Measurements from ENCODE around the gene FZR1. TPM values are rescaled to one million over a fixed set of nuclear protein-coding genes. Genes with fewer than 3 reads are reported as not detected.

The FZR1 gene
- total RNA-seq, 1 donor from 2014 or later: 45.3 TPM

- Mint-ChIP-seq H3K4me1 (ENCODE audit: low read depth) (peaks cover 6% of the 10 kb centered on the region), H3K9me3 (no peaks in the 10 kb centered on the region), H3K36me3 (ENCODE audit: low read depth) (no peaks in the 10 kb centered on the region), H3K27ac (no peak overlapping the region), H3K27me3 (ENCODE audit: insufficient read depth) (no peaks in the 10 kb centered on the region), H3K4me3 (peak overlapping the region; percentile 59)
- no peak for DNase-seq (ENCODE audit: low spot score)
- intact Hi-C loops (cut with micrococcal nuclease): loop anchor here (1.0 to 2.0 kb wide), 2 partner anchors 16 to 193 kb away; no protein-coding TSS in a partner anchor
Measured at GRCh38 chr19:3478409-3479176, 27.5 kb upstream of the FZR1 start.

GRCh38 chr19:3479177-3479833, 26.8 kb upstream of the FZR1 start:
- peak; percentile 16 for DNase-seq (ENCODE audit: low spot score)
- H3K36me3 Mint-ChIP-seq (ENCODE audit: low read depth): no peaks in the 10 kb centered on the region
- no peak overlapping the region for H3K4me3 Mint-ChIP-seq
- H3K27me3 Mint-ChIP-seq (ENCODE audit: insufficient read depth): no peaks in the 10 kb centered on the region
- H3K27ac Mint-ChIP-seq: no peak overlapping the region
- H3K4me1 Mint-ChIP-seq (ENCODE audit: low read depth): peaks cover 6% of the 10 kb centered on the region
- intact Hi-C loops (cut with micrococcal nuclease): loop anchor here (1.0 to 2.0 kb wide), 2 partner anchors 15 to 194 kb away; no protein-coding TSS in a partner anchor
- H3K9me3 Mint-ChIP-seq: no peaks in the 10 kb centered on the region

GRCh38 chr19:3479834-3480215, 26.3 kb upstream of the FZR1 start:
- intact Hi-C loops (cut with micrococcal nuclease): loop anchor here (1.0 to 2.0 kb wide), 2 partner anchors 15 to 195 kb away; no protein-coding TSS in a partner anchor
- Mint-ChIP-seq H3K9me3 (no peaks in the 10 kb centered on the region), H3K27ac (no peak overlapping the region), H3K4me3 (no peak overlapping the region), H3K36me3 (ENCODE audit: low read depth) (no peaks in the 10 kb centered on the region), H3K27me3 (ENCODE audit: insufficient read depth) (no peaks in the 10 kb centered on the region), H3K4me1 (ENCODE audit: low read depth) (peaks cover 6% of the 10 kb centered on the region)
- DNase-seq (ENCODE audit: low spot score): peak; percentile 10

- Mint-ChIP-seq H3K27me3 (ENCODE audit: insufficient read depth) (no peaks in the 10 kb centered on the region), H3K9me3 (no peaks in the 10 kb centered on the region), H3K4me1 (ENCODE audit: low read depth) (peaks cover 6% of the 10 kb centered on the region), H3K4me3 (no peak within 1 kb of the TSS), H3K27ac (no peak within 1 kb of the TSS), H3K36me3 (ENCODE audit: low read depth) (no peaks in the 10 kb centered on the region)
- intact Hi-C loops (cut with micrococcal nuclease): no loop called here
- no peak for DNase-seq (ENCODE audit: low spot score)
Measured at GRCh38 chr19:3480383-3481091, 25.6 kb upstream of the FZR1 start, which contains the start of gene SMIM24. TSS of gene SMIM24 (minus strand) at chr19:3480525. CDS start at chr19:3480463, 62 bp downstream.

GRCh38 chr19:3481241-3482090, 24.6 kb upstream of the FZR1 start:
- H3K27ac Mint-ChIP-seq: no peak overlapping the region
- H3K9me3 Mint-ChIP-seq: no peaks in the 10 kb centered on the region
- H3K27me3 Mint-ChIP-seq (ENCODE audit: insufficient read depth): no peaks in the 10 kb centered on the region
- intact Hi-C loops (cut with micrococcal nuclease): no loop called here
- no peak for DNase-seq (ENCODE audit: low spot score)
- H3K4me1 Mint-ChIP-seq (ENCODE audit: low read depth): peaks cover 6% of the 10 kb centered on the region
- no peaks in the 10 kb centered on the region for H3K36me3 Mint-ChIP-seq (ENCODE audit: low read depth)
- H3K4me3 Mint-ChIP-seq: no peak overlapping the region

GRCh38 chr19:3482507-3483225, 23.4 kb upstream of the FZR1 start:
- H3K36me3 Mint-ChIP-seq (ENCODE audit: low read depth): no peaks in the 10 kb centered on the region
- no peak overlapping the region for H3K4me3 Mint-ChIP-seq
- H3K4me1 Mint-ChIP-seq (ENCODE audit: low read depth): peaks cover 6% of the 10 kb centered on the region
- H3K27me3 Mint-ChIP-seq (ENCODE audit: insufficient read depth): no peaks in the 10 kb centered on the region
- DNase-seq (ENCODE audit: low spot score): no peak
- no peaks in the 10 kb centered on the region for H3K9me3 Mint-ChIP-seq
- intact Hi-C loops (cut with micrococcal nuclease): no loop called here
- no peak overlapping the region for H3K27ac Mint-ChIP-seq

- H3K27ac Mint-ChIP-seq: no peak within 1 kb of the TSS
- H3K9me3 Mint-ChIP-seq: no peaks in the 10 kb centered on the region
- DNase-seq (ENCODE audit: low spot score): no peak
- H3K4me3 Mint-ChIP-seq: no peak within 1 kb of the TSS
- H3K27me3 Mint-ChIP-seq (ENCODE audit: insufficient read depth): no peaks in the 10 kb centered on the region
- intact Hi-C loops (cut with micrococcal nuclease): no loop called here
- peaks cover under 1% of the 10 kb centered on the region for H3K4me1 Mint-ChIP-seq (ENCODE audit: low read depth)
- no peaks in the 10 kb centered on the region for H3K36me3 Mint-ChIP-seq (ENCODE audit: low read depth)
Measured at GRCh38 chr19:3483226-3483628, 22.9 kb upstream of the FZR1 start, which contains the start of gene SMIM44. TSS of gene SMIM44 (minus strand) at chr19:3483441. CDS start at chr19:3483403, 38 bp downstream.

GRCh38 chr19:3491396-3492119, 14.6 kb upstream of the FZR1 start:
- intact Hi-C loops (cut with micrococcal nuclease): no loop called here
- DNase-seq (ENCODE audit: low spot score): no peak
- no peaks in the 10 kb centered on the region for H3K4me1 Mint-ChIP-seq (ENCODE audit: low read depth)
- no peak overlapping the region for H3K27ac Mint-ChIP-seq
- no peaks in the 10 kb centered on the region for H3K9me3 Mint-ChIP-seq
- no peak overlapping the region for H3K4me3 Mint-ChIP-seq
- H3K27me3 Mint-ChIP-seq (ENCODE audit: insufficient read depth): no peaks in the 10 kb centered on the region
- H3K36me3 Mint-ChIP-seq (ENCODE audit: low read depth): peaks cover 18% of the 10 kb centered on the region

GRCh38 chr19:3492131-3492839, 13.8 kb upstream of the FZR1 start:
- H3K27ac Mint-ChIP-seq: no peak overlapping the region
- no peaks in the 10 kb centered on the region for H3K27me3 Mint-ChIP-seq (ENCODE audit: insufficient read depth)
- H3K9me3 Mint-ChIP-seq: no peaks in the 10 kb centered on the region
- peaks cover 23% of the 10 kb centered on the region for H3K36me3 Mint-ChIP-seq (ENCODE audit: low read depth)
- DNase-seq (ENCODE audit: low spot score): no peak
- intact Hi-C loops (cut with micrococcal nuclease): no loop called here
- no peak overlapping the region for H3K4me3 Mint-ChIP-seq
- H3K4me1 Mint-ChIP-seq (ENCODE audit: low read depth): peaks cover 5% of the 10 kb centered on the region

GRCh38 chr19:3492919-3493318, 13.2 kb upstream of the FZR1 start:
- DNase-seq (ENCODE audit: low spot score): no peak
- H3K27ac Mint-ChIP-seq: no peak overlapping the region
- peaks cover 24% of the 10 kb centered on the region for H3K36me3 Mint-ChIP-seq (ENCODE audit: low read depth)
- peaks cover 7% of the 10 kb centered on the region for H3K4me1 Mint-ChIP-seq (ENCODE audit: low read depth)
- intact Hi-C loops (cut with micrococcal nuclease): no loop called here
- no peaks in the 10 kb centered on the region for H3K27me3 Mint-ChIP-seq (ENCODE audit: insufficient read depth)
- no peaks in the 10 kb centered on the region for H3K9me3 Mint-ChIP-seq
- no peak overlapping the region for H3K4me3 Mint-ChIP-seq

- H3K4me1 Mint-ChIP-seq (ENCODE audit: low read depth): peaks cover 12% of the 10 kb centered on the region
- peaks cover 26% of the 10 kb centered on the region for H3K36me3 Mint-ChIP-seq (ENCODE audit: low read depth)
- intact Hi-C loops (cut with micrococcal nuclease): loop anchor here (2.0 kb wide), 1 partner anchor 15 kb away; no protein-coding TSS in a partner anchor
- DNase-seq (ENCODE audit: low spot score): no peak
- no peak overlapping the region for H3K4me3 Mint-ChIP-seq
- H3K9me3 Mint-ChIP-seq: no peaks in the 10 kb centered on the region
- no peaks in the 10 kb centered on the region for H3K27me3 Mint-ChIP-seq (ENCODE audit: insufficient read depth)
- H3K27ac Mint-ChIP-seq: peak overlapping the region; percentile 48
Measured at GRCh38 chr19:3493651-3494050, 12.5 kb upstream of the FZR1 start.

Measured in activated T-helper 1 cell treated with anti-CD3 and anti-CD28 coated beads, Interleukin-12 subunit alpha, Interleukin-12 subunit beta, Interleukin-2, Interleukin-4 antibody, amounts not matched to agents 30 ng/mL and 10 ng/mL and 1 ng/mL, durations not matched to agents 14 hours and 24 hours and 36 hours (primary cell).